ENCODE results near the gene DHX35.

DHX35 gene

GRCh38 chr20:39032997-39033396 lies 70.9 kb downstream of the DHX35 start:
- no peak for DNase-seq

- no peak for DNase-seq
These were observed 73.9 kb downstream of the DHX35 start for GRCh38 chr20:39036011-39036410.

- DNase-seq: no peak
These were observed 74.7 kb downstream of the DHX35 start for GRCh38 chr20:39036851-39037250.

GRCh38 chr20:39038047-39038446 lies 75.9 kb downstream of the DHX35 start:
- no peak for DNase-seq

- no peak for DNase-seq
These were observed 76.4 kb downstream of the DHX35 start for GRCh38 chr20:39038495-39038894.

- DNase-seq: no peak
These were observed 77.1 kb downstream of the DHX35 start for GRCh38 chr20:39039261-39039660.

- DNase-seq: no peak
These were observed 78.0 kb downstream of the DHX35 start for GRCh38 chr20:39040116-39040515.

GRCh38 chr20:39041067-39041466 lies 78.9 kb downstream of the DHX35 start:
- no peak for DNase-seq

GRCh38 chr20:39042279-39043150 lies 80.4 kb downstream of the DHX35 start:
- DNase-seq: no peak

GRCh38 chr20:39044501-39044900 lies 82.4 kb downstream of the DHX35 start:
- DNase-seq: no peak

- no peak for DNase-seq
These were observed 83.5 kb downstream of the DHX35 start for GRCh38 chr20:39045676-39046075.

- no peak for DNase-seq
These were observed 85.4 kb downstream of the DHX35 start for GRCh38 chr20:39047417-39047985.

- DNase-seq: peak; percentile 78
These were observed 86.0 kb downstream of the DHX35 start for GRCh38 chr20:39048000-39048696.

GRCh38 chr20:39049148-39049547 lies 87.0 kb downstream of the DHX35 start:
- DNase-seq: no peak

GRCh38 chr20:39049684-39050554 lies 87.8 kb downstream of the DHX35 start:
- peak; percentile 87 for DNase-seq

GRCh38 chr20:39050555-39050902 lies 88.4 kb downstream of the DHX35 start:
- DNase-seq: no peak

- no peak for DNase-seq
These were observed 90.5 kb downstream of the DHX35 start for GRCh38 chr20:39052676-39053075.

GRCh38 chr20:39057143-39057542 lies 95.0 kb downstream of the DHX35 start:
- no peak for DNase-seq

- DNase-seq: no peak
These were observed 95.8 kb downstream of the DHX35 start for GRCh38 chr20:39057911-39058310.

GRCh38 chr20:39059036-39059435 lies 96.9 kb downstream of the DHX35 start:
- no peak for DNase-seq

GRCh38 chr20:39066471-39067242 lies 104.5 kb downstream of the DHX35 start:
- no peak for DNase-seq

Data from right hindlimb (tissue), 1 donor.